HG02588 (cell line): ENCODE measurements around the gene ISLR.

Source experiments
- ATAC-seq: cut with Tn5 transposase; IDR thresholded peaks from one replicate; pipeline ENCODE4 v1.9.1; 2021; ENCODE audit warnings: mild to moderate bottlenecking, moderate library complexity; ENCODE audit not compliant: unreplicated experiment

ISLR gene

GRCh38 chr15:74173380-74174218, at the start of gene ISLR:
Gene ISLR, plus strand, starts transcription at chr15:74173710. Its CDS starts 1,149 bp downstream, at chr15:74174859.
- no peak for ATAC-seq

DNA sequence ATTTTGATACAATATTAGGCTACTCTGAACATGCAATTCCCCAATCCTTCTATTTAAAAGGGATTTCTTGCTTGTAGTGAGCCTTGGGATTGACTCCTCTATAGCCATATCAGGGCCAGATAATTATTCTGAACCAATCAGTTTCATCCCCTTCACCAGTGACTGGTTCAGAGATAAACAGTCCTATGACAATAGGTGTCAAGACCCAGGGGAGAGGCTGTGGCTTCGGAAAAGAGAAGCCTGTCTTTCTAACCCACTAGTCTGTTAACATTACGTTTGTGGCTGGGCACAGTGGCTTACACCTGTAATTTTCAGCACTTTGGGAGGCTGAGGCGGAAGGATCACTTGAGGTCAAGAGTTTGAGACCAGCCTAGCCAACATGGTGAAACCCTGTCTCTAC, 49.3 kb upstream of the ISLR start:
- ATAC-seq: no peak

DNA sequence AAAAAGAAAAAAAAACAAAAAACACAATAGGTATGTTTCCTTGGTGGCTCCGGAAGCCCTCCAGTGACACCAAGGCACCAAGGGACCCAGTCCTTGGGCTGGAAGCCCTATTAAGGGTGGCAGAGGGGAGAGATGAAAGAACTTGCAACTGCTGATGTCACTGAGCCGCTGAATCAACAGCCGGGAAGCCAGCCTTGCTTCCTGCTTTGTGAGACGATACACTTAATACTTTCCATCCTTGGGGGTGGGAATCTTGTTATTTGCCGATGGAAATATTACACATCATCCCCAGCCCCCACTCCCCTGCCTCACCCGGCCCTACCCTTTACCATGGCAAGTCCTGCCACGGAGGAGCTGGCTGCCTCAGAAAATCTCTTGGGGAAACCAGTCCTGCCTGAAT, 48.8 kb upstream of the ISLR start:
- ATAC-seq: no peak

DNA sequence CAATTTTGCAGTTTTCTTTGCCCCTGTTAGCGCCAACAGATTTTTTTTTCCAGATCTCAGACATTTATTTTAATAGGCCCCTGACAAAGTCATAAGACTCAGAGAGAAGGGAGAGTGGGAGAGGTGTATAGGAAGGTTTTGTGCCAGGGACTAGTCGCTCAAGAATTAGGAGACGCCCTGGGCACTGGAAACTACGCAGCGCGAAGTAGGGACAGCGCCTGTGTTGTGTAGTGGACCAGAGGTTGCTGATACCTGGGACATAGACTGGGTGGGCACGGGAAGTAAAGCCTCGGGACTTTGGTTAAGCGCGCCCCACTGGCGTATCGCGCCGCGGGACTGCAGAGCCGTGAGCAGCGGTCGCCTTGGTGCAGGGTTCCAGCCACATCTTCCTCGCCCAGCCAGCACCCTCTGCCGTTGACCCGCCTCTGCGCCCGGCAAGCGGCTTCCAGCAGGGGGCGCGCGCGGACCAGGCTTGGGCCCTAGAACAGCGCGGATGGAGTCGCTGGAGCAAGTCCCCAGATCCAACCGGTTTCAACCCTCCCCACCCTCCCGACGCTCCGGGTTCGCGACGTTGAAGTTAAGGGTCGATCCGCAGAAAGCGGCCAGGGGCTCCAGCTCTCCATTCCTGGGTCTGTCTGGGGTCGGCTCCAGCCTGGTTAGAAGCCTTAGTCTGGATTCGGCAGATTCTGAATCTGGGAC, 46.1 kb upstream of the ISLR start:
- no peak for ATAC-seq

- ATAC-seq: no peak
These were observed 45.3 kb upstream of the ISLR start for GRCh38 chr15:74127954-74128784.

DNA sequence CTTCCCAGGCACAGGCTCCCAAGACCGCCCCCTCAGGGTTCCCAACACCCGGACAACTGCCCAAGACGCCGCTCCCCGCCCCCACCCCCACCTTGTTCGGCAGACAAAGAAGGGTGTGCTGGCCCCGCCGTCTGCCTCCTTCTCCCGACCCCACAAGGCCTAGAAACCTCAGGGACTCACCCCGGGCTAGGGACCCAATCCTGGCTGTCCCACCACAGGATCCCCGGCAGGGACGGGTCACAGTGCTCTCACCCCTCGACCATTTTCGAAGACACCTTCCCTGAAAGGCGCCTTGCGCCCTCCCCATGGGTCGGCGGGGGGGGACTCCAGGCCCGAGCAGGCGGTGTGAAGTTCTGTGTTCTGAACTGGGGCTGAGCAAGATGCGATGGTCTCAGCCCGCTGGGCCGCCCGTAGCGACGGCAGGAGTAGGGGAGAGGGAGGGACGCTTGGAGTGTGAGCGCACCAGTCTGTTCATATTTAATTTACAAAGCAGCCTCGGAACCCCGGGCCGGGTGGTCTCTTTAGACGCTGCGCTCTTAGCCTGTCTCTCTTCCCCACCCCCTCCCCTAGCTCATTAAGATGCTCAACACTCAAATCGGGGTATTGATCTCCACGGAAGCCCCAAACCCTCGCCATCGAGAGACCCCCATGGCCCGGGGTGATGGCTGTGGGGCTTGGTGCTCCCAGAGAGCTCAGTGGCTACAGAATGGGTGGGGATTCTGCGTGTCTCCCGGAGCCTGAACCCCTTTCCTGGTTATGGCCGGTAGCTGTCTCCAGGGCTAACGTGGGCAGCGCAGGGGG, 44.5 kb upstream of the ISLR start:
- no peak for ATAC-seq

DNA sequence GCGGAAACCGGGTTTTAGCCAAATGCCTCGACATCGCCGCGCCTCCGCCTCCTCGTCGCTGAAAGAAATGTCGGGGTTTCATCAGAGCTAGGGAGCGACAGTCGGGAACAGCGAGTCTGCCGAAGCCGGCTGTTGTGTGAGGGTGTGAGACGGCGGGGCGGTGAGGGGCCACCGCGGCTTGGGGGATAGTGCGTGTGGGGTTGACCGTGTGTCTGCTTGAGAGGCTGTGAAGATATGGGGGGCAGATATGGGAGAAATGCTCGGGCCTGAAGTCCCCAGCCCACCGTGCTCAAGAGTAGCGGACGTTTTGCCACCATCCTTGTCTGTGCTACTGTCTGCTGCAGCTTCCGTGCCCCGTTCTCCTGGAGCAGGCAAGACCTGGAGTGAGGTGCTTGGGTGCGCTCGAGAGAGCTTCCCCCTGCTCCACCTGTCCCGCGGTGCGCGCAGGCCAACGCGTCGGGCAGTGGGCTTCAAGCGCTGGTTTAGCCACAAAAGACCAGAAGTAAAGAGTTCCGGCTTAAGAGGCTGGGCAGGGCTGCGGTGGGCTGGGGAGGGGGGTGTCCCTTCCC, 43.8 kb upstream of the ISLR start:
- ATAC-seq: no peak

- no peak for ATAC-seq
These were observed 43.2 kb upstream of the ISLR start, which contains the start of gene ISLR2 for GRCh38 chr15:74130155-74130848. Gene ISLR2, plus strand, starts transcription at chr15:74130586. Its CDS starts 2,169 bp downstream, at chr15:74132755.

DNA sequence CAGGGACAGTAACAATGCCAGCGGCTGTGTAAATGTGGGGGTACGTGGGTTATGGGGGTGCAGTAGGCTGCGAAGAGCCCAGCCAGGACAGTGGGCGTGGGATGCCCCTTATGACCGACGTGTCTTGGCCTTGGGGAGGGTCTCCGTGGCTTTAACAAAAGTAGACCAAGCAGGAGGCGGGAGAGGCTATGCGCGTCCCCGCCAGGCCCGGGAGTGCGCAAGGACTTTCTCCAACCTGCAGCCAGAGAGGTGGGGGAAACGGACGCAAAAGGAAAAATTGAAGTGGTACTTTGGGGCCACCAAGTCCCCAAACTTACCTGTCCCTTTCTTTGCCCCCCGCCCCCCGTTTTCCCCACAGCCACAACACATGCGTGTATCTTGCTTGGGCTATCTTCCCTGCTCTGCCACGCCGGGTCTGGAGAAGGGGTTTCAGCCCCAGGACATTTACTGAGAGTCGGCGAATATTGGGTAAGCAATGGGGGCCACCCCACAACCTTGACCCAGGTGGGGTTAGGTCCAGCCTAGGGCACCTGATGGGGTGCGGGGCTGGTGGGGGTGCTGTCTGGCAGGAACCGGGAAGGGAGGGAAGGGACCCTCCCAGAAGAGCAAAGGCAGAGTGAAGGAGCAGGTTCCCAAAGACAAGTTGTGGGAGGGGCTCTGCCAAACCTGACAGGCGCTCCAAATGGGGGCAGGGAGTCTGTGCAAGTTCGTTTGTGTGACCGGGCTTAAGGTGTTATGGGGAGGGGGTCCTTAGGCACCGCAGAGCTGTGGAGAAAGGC, 42.5 kb upstream of the ISLR start:
- ATAC-seq: no peak

DNA sequence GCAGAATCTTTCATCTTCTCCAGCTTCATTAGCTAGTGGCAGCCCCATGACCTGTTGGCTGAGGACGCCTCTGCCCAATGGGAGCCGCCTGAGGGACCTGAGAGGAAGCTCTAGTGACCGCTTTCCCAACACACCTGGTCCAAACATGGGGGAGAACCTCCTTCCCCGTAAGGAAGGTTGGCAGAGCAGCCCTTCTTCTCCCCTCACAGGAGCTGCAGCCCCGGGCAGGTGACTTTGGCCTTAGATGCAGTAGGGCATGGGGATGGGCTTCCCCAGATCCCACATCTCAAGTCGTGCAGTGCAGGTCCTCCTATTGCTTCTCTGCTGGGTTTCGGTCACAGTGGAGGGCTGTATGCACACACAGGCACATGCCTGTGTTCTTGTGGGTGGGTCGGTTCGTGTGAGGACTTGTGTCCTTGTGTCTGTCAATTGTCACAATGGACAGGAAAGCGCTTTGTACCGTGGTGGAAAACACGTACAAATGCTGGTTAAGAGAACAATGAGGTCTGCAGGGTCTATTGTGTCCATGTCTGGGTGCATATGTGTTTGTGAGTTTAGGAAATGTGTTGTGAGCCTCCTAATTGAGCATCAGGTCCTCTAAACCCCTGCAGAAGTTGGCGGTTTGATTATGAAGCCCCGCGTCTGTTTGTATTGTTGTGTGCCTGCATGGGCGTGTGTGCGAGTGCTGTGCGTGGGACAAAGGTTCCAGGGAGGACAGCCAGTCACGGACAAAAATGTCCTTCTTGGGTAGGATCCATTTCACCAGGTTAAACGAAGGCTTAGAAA, 41.7 kb upstream of the ISLR start:
- ATAC-seq: no peak

DNA sequence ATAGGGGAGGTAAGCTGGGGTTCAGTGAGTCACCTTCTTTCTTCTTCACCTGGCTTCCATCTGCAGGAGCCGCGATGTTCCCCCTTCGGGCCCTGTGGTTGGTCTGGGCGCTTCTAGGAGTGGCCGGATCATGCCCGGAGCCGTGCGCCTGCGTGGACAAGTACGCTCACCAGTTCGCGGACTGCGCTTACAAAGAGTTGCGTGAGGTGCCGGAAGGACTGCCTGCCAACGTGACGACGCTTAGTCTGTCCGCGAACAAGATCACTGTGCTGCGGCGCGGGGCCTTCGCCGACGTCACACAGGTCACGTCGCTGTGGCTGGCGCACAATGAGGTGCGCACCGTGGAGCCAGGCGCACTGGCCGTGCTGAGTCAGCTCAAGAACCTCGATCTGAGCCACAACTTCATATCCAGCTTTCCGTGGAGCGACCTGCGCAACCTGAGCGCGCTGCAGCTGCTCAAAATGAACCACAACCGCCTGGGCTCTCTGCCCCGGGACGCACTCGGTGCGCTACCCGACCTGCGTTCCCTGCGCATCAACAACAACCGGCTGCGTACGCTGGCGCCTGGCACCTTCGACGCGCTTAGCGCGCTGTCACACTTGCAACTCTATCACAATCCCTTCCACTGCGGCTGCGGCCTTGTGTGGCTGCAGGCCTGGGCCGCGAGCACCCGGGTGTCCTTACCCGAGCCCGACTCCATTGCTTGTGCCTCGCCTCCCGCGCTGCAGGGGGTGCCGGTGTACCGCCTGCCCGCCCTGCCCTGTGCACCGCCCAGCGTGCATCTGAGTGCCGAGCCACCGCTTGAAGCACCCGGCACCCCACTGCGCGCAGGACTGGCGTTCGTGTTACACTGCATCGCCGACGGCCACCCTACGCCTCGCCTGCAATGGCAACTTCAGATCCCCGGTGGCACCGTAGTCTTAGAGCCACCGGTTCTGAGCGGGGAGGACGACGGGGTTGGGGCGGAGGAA, 40.5 kb upstream of the ISLR start:
- ATAC-seq: no peak

DNA sequence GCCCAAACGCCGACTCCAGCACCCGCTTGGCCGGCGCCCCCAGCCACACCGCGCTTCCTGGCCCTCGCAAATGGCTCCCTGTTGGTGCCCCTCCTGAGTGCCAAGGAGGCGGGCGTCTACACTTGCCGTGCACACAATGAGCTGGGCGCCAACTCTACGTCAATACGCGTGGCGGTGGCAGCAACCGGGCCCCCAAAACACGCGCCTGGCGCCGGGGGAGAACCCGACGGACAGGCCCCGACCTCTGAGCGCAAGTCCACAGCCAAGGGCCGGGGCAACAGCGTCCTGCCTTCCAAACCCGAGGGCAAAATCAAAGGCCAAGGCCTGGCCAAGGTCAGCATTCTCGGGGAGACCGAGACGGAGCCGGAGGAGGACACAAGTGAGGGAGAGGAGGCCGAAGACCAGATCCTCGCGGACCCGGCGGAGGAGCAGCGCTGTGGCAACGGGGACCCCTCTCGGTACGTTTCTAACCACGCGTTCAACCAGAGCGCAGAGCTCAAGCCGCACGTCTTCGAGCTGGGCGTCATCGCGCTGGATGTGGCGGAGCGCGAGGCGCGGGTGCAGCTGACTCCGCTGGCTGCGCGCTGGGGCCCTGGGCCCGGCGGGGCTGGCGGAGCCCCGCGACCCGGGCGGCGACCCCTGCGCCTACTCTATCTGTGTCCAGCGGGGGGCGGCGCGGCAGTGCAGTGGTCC, 39.7 kb upstream of the ISLR start:
- no peak for ATAC-seq

GRCh38 chr15:74134387-74135027, 39.0 kb upstream of the ISLR start:
- no peak for ATAC-seq

DNA sequence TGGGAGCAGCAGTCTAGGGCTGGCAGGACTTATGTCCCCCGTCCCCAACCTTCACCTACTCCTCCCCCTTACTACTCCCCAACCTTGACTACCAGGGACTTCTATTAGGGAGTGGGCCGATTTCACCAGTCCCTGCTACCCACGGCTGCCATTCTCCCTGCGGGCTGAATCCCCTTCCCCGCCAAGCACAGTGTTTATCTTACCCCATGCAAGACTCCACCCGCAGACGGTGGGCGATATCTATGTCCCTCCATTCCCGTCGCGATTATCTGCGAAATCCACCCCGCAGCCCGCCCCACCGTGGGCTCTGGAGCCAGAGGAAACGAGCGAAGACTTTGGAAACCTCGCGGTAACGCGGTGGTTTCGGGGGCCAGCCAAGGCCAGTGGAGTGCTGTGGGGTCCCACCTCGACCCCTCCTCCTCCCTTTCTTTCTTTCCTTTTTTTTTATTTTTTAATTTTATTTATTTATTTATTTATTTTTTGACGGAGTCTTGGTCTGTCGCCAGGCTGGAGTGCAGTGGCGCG, 38.4 kb upstream of the ISLR start:
- ATAC-seq: no peak

DNA sequence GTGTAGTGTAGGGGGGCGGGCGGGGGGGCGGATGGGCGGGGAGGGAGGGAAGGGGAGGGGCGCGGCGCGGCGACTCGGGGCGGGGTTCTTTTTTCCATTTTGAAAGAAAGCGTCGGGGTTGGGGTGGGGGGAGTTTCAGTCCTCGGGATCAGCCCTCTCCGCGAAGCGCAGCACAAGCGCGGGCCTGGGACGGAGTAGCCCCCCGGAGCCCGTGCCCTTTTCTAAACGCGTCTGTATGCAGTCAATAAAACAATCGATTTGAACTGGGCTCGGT, 37.0 kb upstream of the ISLR start:
- ATAC-seq: no peak
